HG03066 (cell line): ENCODE results near the gene USP47.

Experiments used
- ATAC-seq: cut with Tn5 transposase; IDR thresholded peaks from one replicate; pipeline ENCODE4 v1.9.1; 2021; ENCODE audit warnings: low read depth; ENCODE audit not compliant: unreplicated experiment

Gene USP47

DNA sequence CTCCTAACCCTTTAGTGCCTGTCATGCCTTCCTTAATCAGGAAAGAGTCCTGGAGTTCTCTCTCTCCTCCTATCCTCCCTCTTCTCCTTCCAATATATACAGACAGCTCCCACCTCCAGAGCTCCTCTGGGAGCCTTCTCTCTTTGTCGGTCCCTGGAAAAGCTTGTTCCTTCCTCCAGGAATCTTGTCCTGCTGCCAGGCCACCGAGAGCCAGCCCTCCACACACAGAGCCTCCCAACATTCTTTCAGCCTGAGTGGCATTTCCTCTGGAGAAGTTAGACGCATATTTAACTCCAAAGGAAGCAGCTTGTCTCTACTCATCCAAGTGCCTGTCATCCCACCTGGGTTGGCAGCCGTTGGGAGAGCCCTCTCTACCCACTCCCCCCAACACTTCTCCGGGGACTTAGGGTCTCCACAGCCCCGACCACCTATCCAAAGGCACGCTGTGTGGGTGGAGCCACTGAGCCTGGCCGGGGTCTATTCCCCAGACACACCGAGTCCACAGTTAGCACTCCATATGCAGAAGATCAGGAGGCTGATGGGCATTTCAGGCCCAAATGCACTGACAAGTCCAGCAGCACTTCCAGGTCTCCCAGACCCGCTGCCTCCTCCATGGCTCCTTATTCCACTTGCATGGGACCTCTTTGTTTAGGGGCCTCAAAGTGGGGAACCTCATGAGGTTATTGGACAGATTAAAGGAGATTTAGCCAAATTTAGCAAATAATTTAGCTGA is 135.6 kb downstream of the USP47 start:
- ATAC-seq, result no peak

DNA sequence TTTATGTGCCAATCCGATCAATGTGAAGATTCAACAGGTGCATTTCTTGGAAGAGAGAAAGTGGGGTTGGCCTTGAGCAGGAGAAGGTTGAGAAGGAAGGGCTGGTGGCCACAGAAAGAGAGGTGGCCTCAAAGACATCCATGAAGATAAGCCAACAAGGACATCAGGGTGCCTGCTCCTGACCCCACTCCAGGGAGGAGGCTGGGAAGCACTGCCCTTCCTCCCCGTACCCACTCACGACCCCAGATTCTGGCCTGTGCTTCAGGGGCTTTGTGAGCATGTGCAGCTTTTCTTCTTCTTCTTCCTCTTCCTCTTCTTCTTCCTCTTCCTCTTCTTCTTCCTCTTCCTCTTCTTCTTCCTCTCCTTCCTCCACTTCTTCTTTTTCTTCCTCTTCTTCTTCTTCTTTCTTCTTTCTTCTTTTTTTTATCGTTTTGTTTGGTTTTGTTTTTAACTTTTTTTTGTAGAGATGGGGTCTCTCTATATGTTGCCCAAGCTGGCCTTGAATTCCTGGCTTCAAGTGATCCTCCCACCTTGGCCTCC is 136.4 kb downstream of the USP47 start:
- no peak for ATAC-seq

DNA sequence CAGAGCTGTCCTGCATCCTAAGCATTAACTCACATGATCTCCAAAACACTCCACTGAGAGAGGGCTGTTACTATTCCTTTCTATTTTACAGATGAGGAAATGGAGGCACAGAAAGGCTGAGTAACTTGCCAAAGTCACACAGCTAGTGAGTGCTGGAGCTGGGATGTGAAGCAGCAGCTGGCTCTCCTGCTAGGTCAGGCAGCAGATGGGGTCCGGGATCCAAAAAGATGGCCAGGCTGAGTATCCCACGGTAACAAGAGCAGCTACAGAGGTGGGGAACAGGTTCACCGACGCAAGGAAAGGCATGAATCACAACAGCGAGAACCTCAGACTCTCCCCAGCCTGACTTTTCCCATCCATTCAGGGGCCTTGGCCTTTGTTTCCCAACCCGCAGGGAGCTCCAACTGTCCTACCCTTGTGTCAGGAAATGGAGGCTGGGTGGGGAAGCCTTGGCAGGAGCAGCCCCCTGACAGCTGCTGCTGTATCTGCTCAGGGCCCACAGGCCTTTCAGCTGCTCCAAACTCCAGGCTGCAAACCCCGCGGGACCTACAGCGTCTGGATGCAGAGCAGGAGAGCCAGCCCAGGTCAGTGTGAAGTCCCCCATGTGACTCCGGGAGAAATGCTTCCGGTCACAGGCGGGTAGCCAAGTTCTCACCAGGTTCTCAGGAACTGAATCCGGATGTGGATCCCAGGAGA is 137.2 kb downstream of the USP47 start:
- ATAC-seq, result no peak

DNA sequence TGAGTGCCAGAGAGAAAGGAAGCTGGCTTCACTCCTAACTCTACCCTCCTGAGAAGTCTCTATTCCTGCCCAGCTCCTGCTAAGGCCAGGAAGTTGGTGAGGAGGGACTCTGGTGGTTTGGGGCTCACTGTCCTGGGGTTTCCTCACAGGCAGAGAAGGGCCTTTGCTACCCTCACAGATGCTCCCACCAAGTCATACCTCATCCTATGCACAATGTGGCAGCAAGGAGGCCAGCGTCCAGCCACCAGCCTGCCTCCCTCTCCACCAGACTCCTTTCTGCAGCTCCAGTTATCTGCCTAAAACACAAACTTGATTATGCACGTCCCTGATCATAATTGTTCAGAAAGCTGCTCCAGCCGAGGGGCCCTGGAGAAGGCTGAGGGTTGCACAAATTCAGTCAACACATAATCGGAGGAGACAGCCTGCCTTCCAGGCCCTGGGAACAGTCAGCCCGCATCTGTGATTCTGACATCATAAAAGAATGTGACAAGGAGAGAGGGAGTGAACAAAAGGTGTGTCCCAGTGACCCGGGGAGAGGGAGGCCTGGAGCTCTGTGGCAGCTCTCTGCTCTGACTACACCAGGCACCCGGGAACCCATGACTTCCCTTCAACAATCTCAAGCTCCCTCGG is 137.8 kb downstream of the USP47 start:
- no peak for ATAC-seq

DNA sequence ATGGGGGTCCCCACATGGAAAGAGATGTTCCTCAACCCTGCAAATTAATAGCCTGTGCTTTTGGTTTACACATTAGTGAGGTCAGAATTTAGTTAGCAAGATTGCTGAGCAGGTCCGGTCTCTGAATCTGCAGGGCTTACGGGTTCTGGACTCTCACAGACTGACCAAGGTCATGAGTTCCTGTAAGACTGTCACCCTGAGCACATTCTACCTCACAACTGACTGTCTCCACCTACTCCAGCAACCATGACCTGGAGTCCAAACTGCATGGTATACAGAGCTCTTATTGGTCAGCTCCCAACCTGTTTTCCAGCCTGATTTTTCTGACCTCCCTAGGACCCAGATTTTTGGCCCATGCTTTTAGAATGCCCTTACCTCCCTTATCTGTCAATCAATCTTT is 138.4 kb downstream of the USP47 start:
- no peak for ATAC-seq

DNA sequence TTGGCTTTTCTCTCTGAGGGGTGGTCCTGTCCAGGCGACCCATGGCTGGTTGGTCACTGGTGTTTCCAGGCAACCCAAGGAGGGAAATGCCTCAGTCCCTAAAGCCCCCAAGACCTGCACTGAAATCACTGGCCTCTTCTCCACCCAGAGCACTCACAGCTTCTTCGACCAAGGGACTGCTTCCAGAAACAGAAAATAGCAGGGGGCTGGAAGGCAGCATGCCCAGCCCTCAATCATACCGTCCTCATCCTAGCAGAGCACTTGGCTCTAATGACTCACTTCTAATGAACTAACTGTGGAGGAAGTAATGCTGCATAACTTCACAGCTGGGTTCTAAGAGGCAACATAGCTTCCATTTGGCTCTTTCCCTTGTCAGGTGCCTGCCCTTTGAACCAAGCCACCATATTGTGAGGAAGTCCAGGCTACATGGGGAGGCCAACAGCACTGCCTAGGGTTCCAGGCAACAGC is 139.1 kb downstream of the USP47 start:
- no peak for ATAC-seq

DNA sequence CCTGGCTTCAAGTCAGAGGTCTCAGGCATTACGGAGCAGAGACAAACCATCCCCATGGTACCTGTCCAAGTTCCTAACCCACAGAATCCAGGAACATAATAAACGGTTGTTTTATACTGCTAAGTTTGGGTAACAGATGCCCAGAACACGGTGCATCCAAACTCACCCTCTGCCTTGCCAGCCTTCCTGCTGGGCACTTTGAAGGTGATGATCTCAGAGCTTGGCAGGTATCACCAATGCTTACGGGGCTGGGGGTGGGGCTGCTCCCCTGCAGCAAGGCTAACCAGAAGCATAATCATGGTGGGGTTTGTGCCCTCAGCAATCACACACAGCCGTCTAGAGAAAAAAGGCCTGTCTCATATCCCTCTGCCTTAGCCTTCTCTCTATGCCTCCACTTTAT is 139.6 kb downstream of the USP47 start:
- no peak for ATAC-seq

DNA sequence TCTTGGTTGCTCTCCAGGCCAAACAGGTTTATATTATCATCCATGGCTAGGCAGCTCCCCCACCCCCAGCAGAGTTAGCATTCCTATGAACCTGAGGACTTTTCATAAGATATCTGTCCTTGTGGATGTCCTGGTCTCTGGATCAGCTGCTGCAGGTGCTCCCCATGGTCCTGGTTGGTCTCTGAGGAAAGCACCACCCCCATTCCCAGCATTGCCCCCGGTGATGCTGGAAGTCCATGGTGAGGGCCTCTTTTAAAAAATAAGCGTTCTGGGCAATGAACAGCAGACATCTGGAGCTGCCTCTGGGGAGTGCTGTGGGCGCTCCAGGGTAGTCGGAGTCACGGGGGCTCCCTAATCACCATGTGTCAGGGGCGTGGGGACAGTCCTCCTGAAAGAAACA is 140.1 kb downstream of the USP47 start:
- ATAC-seq, result no peak

DNA sequence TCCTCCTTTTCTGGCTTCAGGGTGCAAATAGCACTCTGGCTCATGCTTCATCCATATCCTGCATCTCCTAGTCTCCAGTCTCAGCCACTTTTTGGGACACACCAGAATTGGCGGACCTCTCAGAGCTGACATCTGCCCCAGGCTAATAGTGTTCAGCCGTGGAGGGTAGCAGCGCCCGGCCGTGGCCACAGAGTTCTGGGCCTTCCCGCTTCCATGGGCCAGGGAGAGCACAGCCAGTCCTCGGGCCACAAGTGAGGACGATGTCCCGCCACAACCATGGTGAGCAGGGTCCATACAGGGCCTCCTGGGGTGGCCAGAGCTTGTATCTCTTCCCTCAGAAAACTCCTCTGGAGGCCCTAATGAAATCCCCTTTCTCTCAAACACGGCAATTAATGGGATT is 140.7 kb downstream of the USP47 start:
- ATAC-seq, result no peak

DNA sequence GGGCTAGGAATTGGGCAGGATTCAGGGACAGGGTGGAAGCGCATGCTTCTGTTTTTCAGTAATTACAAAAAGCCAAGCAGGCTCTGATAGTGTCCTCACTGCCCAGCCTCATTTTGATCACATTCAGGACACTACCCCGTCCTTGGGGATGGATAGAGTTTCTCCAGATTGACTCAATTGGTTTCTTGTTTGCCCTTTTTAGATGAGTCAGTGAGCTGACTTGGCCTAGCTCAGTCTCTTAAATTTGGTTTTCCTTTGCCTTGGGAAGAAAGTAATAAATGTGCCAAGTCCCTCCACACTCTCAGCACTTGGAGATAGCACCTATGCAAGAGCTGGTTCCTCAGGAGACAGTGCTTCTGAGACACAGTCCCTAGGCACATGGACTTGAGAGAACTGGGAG is 141.2 kb downstream of the USP47 start:
- no peak for ATAC-seq

DNA sequence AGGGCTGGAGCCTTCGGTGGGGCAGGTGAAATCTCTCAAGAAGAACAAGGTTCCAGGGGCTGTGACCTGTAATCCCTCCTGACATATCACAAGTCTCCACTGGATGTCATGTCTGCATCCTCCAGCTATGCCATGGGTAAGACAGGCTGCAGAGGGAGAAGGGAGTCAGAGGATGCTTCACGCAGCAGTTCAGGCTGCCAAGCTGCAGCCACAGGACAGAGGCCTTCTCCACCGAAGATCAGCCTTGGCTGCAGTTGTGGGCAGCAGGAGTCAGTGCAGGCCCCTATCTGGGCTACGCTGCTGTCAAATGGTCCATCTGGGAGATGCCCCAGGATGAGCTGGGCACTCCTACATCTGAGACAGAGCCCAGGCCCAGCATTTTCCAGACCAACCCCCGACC is 141.7 kb downstream of the USP47 start:
- ATAC-seq, result no peak

DNA sequence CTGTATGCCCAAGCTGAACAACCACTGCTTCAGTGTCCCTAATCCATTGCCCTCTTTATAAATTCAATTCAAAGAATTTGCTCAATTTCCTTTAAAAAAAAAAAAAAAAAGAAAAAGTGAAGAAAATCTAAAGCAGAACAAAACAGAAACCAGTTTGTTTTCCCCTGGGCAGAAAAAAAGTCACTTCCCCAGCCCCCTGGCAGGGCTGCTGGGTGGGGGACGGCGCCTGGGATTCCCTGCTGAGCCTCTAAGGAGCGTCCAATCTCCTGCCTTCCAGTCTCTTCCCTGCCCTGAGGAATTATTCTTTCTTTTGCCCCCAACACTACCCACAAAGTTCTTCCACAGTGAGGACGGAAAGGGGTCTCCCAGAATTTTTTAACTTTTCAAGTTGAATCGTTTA is 142.8 kb downstream of the USP47 start:
- no peak for ATAC-seq

DNA sequence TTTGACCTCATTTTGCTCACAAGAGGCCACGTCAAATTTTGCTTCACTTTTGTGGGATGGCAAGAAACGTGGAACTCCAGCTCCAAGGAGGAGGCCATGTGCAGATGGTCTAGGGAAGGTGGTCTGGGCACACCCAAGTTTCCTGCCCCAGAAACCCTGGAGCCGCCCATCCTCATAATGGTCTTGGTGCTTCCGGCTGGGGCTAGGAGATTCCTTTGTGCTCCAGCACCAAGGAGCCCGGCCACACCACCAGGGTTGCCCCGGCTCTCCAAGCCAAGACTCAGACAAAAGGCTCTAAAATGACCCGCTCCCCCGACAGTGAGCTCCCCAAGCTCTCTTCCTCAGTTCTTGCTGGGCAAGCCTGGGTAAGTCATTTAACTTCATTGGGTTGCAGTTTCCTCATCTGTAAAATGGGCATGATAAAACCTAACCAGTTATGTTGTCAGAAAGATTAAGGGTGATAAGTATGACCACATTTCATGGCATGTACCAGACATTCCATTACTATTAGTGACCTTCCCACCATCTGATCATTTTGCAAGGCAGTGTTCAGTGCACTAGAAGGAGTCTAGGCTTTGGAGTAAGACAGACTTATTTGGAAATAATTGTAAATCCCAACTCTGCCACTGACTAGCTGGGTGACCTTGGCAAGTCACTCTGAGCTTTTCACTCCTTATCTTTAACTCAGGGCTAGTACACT is 143.4 kb downstream of the USP47 start:
- ATAC-seq, result no peak

DNA sequence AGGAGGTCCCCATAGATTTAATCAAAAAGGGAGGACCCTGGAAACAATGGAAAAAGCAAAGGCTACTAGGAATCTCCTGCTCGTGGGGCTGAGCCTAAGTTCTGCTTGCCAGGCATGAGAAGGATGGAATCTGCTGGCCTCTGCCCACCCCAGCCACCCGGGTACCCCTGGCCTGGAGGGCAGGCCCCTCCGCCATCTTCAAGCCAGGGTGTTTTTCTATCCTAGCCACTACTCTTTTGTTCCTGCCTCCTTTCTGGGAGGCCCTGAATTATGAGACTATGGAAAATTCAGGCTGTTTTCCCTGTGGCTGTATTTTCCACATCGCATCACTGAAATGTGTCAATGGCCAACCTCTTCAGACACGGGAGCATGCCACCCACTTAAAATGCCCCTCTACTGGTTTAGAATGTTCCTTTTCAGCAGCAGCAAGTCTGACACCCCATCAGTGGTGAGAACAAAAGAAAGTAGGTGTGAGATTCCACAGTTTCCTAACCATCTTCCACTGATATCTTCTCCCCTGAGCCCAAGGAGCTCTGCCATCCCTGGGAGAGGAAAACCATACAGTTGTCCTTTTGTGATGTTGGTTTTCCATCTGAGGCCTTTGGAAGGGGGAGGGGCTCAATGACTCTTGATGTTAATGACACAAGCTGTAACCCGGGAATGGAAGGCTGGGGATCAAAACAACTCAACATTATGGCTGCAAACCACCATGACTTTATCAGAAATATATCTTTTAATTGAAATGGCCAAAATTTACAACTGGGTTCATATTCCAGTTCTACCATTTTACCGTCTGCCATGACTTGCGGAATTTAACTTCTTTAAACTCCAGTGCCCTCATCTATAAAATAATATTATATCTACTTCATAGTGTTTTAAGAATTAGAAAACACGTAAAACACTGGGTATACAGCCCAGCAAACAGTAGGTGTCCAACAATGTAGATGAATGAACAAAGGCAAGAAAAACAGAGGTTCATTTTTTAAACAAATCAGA is 144.5 kb downstream of the USP47 start:
- ATAC-seq, result no peak

DNA sequence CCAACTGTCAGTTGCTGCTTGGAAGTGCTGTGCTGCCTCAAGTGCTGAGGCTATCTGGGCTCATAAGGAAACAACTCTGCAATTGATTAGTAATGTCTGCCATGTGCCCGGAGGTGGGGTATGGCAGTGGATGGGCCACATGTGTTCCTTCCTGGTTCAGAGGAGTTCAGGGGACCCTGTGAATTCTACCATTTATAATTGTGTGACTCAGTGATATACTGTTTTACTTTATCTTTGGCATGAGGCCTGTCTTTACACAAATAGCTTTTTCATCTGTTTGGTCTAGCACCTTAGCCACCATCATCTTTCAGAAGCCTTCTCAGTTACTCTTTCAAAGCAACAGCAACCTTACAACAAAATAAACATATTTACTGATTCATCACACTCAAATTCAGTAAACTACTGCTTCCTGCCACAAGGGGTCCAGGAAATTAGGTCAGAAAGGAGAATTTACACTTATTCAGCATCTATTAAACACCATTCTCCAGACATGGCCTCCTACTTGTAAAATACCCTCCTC is 145.8 kb downstream of the USP47 start:
- no peak for ATAC-seq

DNA sequence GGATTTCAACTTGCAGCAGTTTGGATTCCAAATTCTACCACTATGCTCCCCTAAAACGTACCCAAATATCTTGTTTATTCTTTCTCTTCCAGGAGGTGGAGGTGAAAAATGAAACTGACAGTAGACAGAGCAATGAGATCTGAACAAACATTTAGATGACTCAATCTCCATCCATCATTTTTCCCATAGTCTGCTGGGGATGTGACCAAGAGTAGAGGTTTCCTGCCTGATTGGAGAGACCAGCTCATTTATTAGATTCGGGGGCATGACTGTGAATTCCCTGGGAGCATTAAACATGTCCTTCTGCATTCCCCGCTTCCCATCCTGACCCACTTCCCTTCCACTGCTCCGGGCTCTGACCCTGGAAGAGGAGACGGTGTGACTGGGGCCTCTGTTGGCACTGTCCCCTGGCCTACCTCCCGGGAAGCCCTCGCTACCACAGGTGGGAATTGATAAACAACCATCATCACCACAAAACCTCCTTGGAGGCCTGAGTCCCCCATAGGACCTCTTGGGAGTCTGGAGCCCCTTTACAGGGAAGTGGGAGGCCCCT is 146.4 kb downstream of the USP47 start:
- no peak for ATAC-seq

DNA sequence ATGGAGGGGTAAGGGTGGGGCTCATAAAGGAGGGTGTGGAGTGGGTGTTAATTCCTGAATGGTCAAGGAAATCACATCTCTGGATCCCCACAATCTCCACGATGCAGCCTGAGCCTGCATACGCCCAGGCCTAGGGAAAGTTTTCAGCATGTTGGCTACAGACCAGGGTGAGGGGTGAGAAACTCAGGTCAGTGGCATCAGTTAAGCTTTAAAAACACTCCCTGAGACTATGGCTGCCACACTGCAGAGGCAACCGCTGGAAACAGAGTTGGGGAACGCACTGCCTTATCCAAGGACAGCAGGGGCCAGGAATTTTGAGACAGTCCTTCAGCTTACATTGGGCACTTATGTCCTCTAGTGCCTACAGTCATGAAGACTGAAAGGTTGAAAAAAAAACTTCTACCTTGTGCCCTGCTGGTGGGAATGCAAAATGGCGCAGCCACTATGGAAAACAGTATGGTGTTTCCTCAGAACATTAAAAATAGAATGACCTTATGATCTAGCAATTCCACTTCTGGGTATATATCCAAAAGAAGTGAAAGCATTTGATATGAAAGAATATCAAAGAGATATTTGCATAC is 147.0 kb downstream of the USP47 start:
- no peak for ATAC-seq

DNA sequence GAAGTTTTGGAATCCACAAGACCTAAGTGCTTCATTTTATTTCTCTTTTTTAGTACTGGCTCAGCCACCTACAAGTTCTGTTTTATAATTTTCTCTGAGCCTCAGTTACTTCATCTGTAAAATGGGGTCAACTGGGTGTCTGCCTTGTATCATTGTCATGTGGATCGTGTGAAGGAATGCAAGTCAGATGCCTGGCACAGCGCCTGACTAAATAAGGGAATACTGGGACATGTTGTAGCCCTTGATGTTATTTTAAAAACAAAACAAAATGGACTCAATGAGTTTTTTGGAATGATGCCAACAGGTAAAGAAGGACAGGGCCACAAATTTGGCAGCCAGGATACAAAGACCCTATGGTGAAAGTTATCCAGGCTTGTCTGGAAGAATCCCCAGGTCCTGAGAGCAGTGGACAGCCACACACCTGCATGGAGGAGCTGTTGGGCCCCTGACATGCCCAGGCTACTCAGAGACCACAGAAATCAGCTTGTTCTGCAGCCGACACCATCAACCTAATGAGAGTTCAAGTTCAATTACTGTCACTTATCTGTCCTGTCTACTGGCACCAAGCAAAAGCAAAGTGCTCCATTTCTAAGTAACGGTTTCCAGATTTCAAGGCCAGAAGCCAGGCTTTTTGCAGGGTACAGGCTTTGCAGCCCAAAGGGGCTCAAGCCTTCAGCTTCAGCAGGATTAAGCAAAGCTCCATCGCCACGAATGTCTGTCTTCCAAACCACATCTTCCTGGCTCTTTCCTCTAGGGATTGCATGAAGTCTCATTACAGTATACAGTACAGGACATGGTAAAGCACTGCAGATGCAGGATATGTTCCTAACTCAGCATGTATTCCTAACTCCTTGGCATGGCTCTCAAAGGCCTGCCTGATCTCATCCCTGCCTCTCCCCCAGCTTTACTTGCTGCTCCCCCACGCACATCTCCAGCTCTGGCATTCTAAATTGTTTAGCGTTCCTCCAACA is 148.3 kb downstream of the USP47 start:
- no peak for ATAC-seq
